Measurements from ENCODE around the gene BOLA1. TPM values are rescaled to one million over a fixed set of nuclear protein-coding genes. Genes with fewer than 3 reads are reported as not detected.

Gene BOLA1
- total and polyA plus RNA-seq, 2 donors (not counting 3 experiments of a cell fraction or from before 2014, with no cell fraction given) = 10.8 to 12.2 TPM

DNA sequence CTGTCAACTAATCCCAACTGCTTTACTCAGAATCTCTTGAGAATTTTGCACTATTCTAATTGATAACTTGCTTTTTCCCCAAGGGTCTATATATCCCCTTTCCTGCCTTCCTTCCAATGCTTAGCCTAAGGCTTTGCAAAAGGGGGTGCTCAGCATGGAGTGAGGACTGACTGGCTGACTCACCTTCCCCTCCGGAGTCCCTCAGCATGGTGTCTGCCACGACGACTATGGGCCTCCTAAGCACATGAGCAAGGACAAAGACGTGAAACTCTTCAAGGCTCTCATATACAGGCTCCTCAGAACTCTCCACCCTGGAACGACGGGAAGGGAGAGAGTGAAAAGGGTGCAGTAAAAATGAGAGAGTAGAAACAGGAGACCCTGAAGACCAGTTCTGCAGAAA is 50.5 kb downstream of the BOLA1 start:
- Histone ChIP-seq H3K27ac (ENCODE audit: insufficient read depth, low read depth, low read length) (no peak overlapping the region), H3K27me3 (ENCODE audit: control insufficient read depth in 2 of 2, insufficient read depth in 2 of 2, low read length in 2 of 2) (no peaks in the 10 kb centered on the region), H3K36me3 (ENCODE audit: control insufficient read depth in 2 of 2, extremely low read depth in 1 of 2, insufficient read depth in 2 of 2, low read length in 2 of 2) (peaks cover 5 to 11% of the 10 kb centered on the region in 2 experiments), H3K9me1 (replicated peaks; ENCODE audit: control insufficient read depth, extremely low read depth, insufficient read depth, low read length) (no peaks in the 10 kb centered on the region), H3K4me3 (replicated peaks in 1 of 3; ENCODE audit: insufficient read depth in 1 of 3, low read depth in 1 of 3, low read length in 3 of 3) (no peak overlapping the region), H3K4me1 (ENCODE audit: control insufficient read depth, extremely low read depth, insufficient read depth, low read length) (no peaks in the 10 kb centered on the region), H3K79me2 (ENCODE audit: control insufficient read depth, insufficient read depth, low read length) (no peaks in the 10 kb centered on the region), H4K20me1 (replicated peaks; ENCODE audit: control insufficient read depth, extremely low read depth, insufficient read depth, low read length) (no peaks in the 10 kb centered on the region), H2AFZ (ENCODE audit: low read depth, low read length) (no peak overlapping the region), H3K9me3 (replicated peaks; ENCODE audit: control insufficient read depth, insufficient read depth, low read length) (no peaks in the 10 kb centered on the region), H3K9ac (replicated peaks; ENCODE audit: extremely low read depth, insufficient read depth, low read length) (no peak overlapping the region), H3K4me2 (ENCODE audit: insufficient read depth, low read length) (no peak overlapping the region)
- POLR2A ChIA-PET = no interaction called here
- intact Hi-C loops (cut with micrococcal nuclease) = no loop called here
- TF ChIP-seq POLR2A (IDR thresholded peaks at IDR 0.05; ENCODE audit: low read depth, low read length) (no peak), JUN (IDR thresholded peaks at IDR 0.05; ENCODE audit: borderline replicate concordance, insufficient read depth, insufficient read length, low read depth) (no peak)
- FAIRE-seq = no peak
- no TSS peak for BruUV-seq (replicated peaks)
- CTCF ChIA-PET = interaction anchor here (2.3 kb wide), 1 partner anchor 61 kb away, joined by 7 read pairs; a partner anchor contains a TSS
- no peak for DNase-seq (ENCODE audit: low read depth, low spot score)
- dilution Hi-C loops (cut with MboI; ENCODE audit: extremely low pct_ligation_motif_present, low sequenced_read_pairs) = no loop called here

Other genes with a start within 250 kb of the BOLA1 start
- not detected in 2 replicates for gene FCGR1A, start 116.9 kb upstream of the BOLA1 start, total RNA-seq
- gene FCGR1A, start 116.9 kb upstream of the BOLA1 start, polyA plus RNA-seq = not detected in 2 replicates
- 3.9 and 5.4 TPM in 2 replicates for gene SV2A, start 18.3 kb downstream of the BOLA1 start, total RNA-seq
- 2.9 and 3.0 TPM in 2 replicates for gene SV2A, start 18.3 kb downstream of the BOLA1 start, polyA plus RNA-seq
- 68.7 and 74.4 TPM in 2 replicates for gene SF3B4, start 28.2 kb downstream of the BOLA1 start, total RNA-seq
- 61.2 and 62.7 TPM in 2 replicates for gene SF3B4, start 28.2 kb downstream of the BOLA1 start, polyA plus RNA-seq
- 7.8 and 11.2 TPM in 2 replicates for gene MTMR11, start 37.3 kb downstream of the BOLA1 start, total RNA-seq
- 14.4 and 16.9 TPM in 2 replicates for gene MTMR11, start 37.3 kb downstream of the BOLA1 start, polyA plus RNA-seq
- gene OTUD7B, start 111.2 kb downstream of the BOLA1 start, total RNA-seq = 21.1 and 22.8 TPM in 2 replicates
- 3.2 and 4.3 TPM in 2 replicates for gene OTUD7B, start 111.2 kb downstream of the BOLA1 start, polyA plus RNA-seq
- 40.4 and 43.7 TPM in 2 replicates for gene VPS45, start 168.2 kb downstream of the BOLA1 start, total RNA-seq
- 24.8 and 25.6 TPM in 2 replicates for gene VPS45, start 168.2 kb downstream of the BOLA1 start, polyA plus RNA-seq

Data from endothelial cell of umbilical vein (primary cell).